ENCODE data around the gene TBC1D2.

TBC1D2 gene

GRCh38 chr9:98256756-98257155, 1.3 kb upstream of the TBC1D2 start:
- no CpG with 5 or more reads among the region's 12 CpGs for WGBS, 2 donors (ENCODE audit: extremely low coverage in 2 of 2, insufficient read length in 2 of 2, insufficient replicate concordance in 1 of 2)
- no peak overlapping the region for H3K14ac ChIP-seq (ENCODE audit: low read length)
- H3K23ac ChIP-seq (ENCODE audit: low read depth, low read length, poor library complexity), result no peak overlapping the region
- H4K91ac ChIP-seq (ENCODE audit: low read depth, low read length, poor library complexity), result no peak overlapping the region
- H2AFZ ChIP-seq (ENCODE audit: low read length), result peak overlapping the region; percentile 99
- H2AK5ac ChIP-seq (ENCODE audit: low read depth, low read length), result no peak overlapping the region
- no peak overlapping the region for H3K4ac ChIP-seq (ENCODE audit: low read length)
- DNase-seq (ENCODE audit: low spot score), result no peak
- H4K8ac ChIP-seq (ENCODE audit: low read depth, low read length), result no peak overlapping the region
- H3K36me3 ChIP-seq (replicated peaks in 1 of 2; ENCODE audit: control insufficient read depth in 2 of 2, insufficient read depth in 2 of 2, low read length in 2 of 2), result no peaks in the 10 kb centered on the region
- peak overlapping the region; percentile 78 for H3K4me2 ChIP-seq (ENCODE audit: insufficient read depth, low read length, poor library complexity, severe bottlenecking)
- no peaks in the 10 kb centered on the region for H3K79me1 ChIP-seq (ENCODE audit: low read depth, low read length)
- no peak overlapping the region for H2BK120ac ChIP-seq (ENCODE audit: low read depth, low read length)
- H3K9ac ChIP-seq (ENCODE audit: low read depth, low read length, poor library complexity), result peak overlapping the region; percentile 34
- peaks cover 6 to 12% of the 10 kb centered on the region in 2 donors for H3K4me1 ChIP-seq (ENCODE audit: control insufficient read depth in 2 of 2, insufficient read depth in 1 of 2, low read depth in 1 of 2, low read length in 2 of 2)
- H3K18ac ChIP-seq (ENCODE audit: low read length), result no peak overlapping the region
- peak overlapping the region; percentile 93 for H2BK5ac ChIP-seq (ENCODE audit: low read length)
- H2BK12ac ChIP-seq (ENCODE audit: low read length), result no peak overlapping the region
- H2BK15ac ChIP-seq (ENCODE audit: low read length), result no peak overlapping the region
- H3K27ac ChIP-seq (replicated peaks; ENCODE audit: low read length), result peak overlapping the region; percentile 85
- H3K27me3 ChIP-seq (ENCODE audit: control insufficient read depth in 3 of 3, insufficient read depth in 3 of 3, low read depth in 1 of 3, low read length in 3 of 3), result peaks cover 0 to 28% (median 13%) of the 10 kb centered on the region in 3 experiments
- no peaks in the 10 kb centered on the region for H3K9me3 ChIP-seq (replicated peaks in 1 of 2; ENCODE audit: control insufficient read depth in 2 of 2, insufficient read depth in 1 of 2, low read depth in 1 of 2, low read length in 2 of 2)
- peak overlapping the region; percentile 81 to 84 for H3K4me3 ChIP-seq (ENCODE audit: low read length in 2 of 2)

- peaks cover 6 to 12% of the 10 kb centered on the region in 2 donors for H3K4me1 ChIP-seq (ENCODE audit: control insufficient read depth in 2 of 2, insufficient read depth in 1 of 2, low read depth in 1 of 2, low read length in 2 of 2)
- WGBS, 2 donors (ENCODE audit: extremely low coverage in 2 of 2, insufficient read length in 2 of 2, insufficient replicate concordance in 1 of 2), result no CpG with 5 or more reads among the region's 36 CpGs
- H4K91ac ChIP-seq (ENCODE audit: low read depth, low read length, poor library complexity), result no peak overlapping the region
- H2BK120ac ChIP-seq (ENCODE audit: low read depth, low read length), result no peak overlapping the region
- H2BK5ac ChIP-seq (ENCODE audit: low read length), result no peak overlapping the region
- peak overlapping the region; percentile 62 for H3K23ac ChIP-seq (ENCODE audit: low read depth, low read length, poor library complexity)
- H2BK12ac ChIP-seq (ENCODE audit: low read length), result no peak overlapping the region
- no peak overlapping the region for H3K14ac ChIP-seq (ENCODE audit: low read length)
- H3K36me3 ChIP-seq (replicated peaks in 1 of 2; ENCODE audit: control insufficient read depth in 2 of 2, insufficient read depth in 2 of 2, low read length in 2 of 2), result no peaks in the 10 kb centered on the region
- peak overlapping the region; percentile 73 for H3K9ac ChIP-seq (ENCODE audit: low read depth, low read length, poor library complexity)
- H2BK15ac ChIP-seq (ENCODE audit: low read length), result no peak overlapping the region
- no peak overlapping the region for H2AK5ac ChIP-seq (ENCODE audit: low read depth, low read length)
- H2AFZ ChIP-seq (ENCODE audit: low read length), result peak overlapping the region; percentile 99
- peak overlapping the region; percentile 84 for H3K4me3 ChIP-seq (ENCODE audit: low read length in 2 of 2)
- H3K79me1 ChIP-seq (ENCODE audit: low read depth, low read length), result no peaks in the 10 kb centered on the region
- DNase-seq (ENCODE audit: low spot score), result no peak
- H3K4ac ChIP-seq (ENCODE audit: low read length), result no peak overlapping the region
- peaks cover 0 to 34% (median 13%) of the 10 kb centered on the region in 3 experiments for H3K27me3 ChIP-seq (ENCODE audit: control insufficient read depth in 3 of 3, insufficient read depth in 3 of 3, low read depth in 1 of 3, low read length in 3 of 3)
- H3K27ac ChIP-seq (replicated peaks; ENCODE audit: low read length), result no peak overlapping the region
- H3K18ac ChIP-seq (ENCODE audit: low read length), result peak overlapping the region; percentile 50
- H4K8ac ChIP-seq (ENCODE audit: low read depth, low read length), result no peak overlapping the region
- H3K4me2 ChIP-seq (ENCODE audit: insufficient read depth, low read length, poor library complexity, severe bottlenecking), result peak overlapping the region; percentile 78
- H3K9me3 ChIP-seq (replicated peaks in 1 of 2; ENCODE audit: control insufficient read depth in 2 of 2, insufficient read depth in 1 of 2, low read depth in 1 of 2, low read length in 2 of 2), result no peaks in the 10 kb centered on the region
These were observed 330 bp downstream of the TBC1D2 start for GRCh38 chr9:98255061-98255577.

- H3K9ac ChIP-seq (ENCODE audit: low read depth, low read length, poor library complexity), result no peak overlapping the region
- peak overlapping the region; percentile 78 for H3K4me2 ChIP-seq (ENCODE audit: insufficient read depth, low read length, poor library complexity, severe bottlenecking)
- no peak overlapping the region for H3K27ac ChIP-seq (replicated peaks; ENCODE audit: low read length)
- no peak overlapping the region for H2BK5ac ChIP-seq (ENCODE audit: low read length)
- H3K14ac ChIP-seq (ENCODE audit: low read length), result no peak overlapping the region
- no peaks in the 10 kb centered on the region for H3K9me3 ChIP-seq (replicated peaks in 1 of 2; ENCODE audit: control insufficient read depth in 2 of 2, insufficient read depth in 1 of 2, low read depth in 1 of 2, low read length in 2 of 2)
- no CpG with 5 or more reads among the region's 5 CpGs for WGBS, 2 donors (ENCODE audit: extremely low coverage in 2 of 2, insufficient read length in 2 of 2, insufficient replicate concordance in 1 of 2)
- peak overlapping the region; percentile 84 for H3K4me3 ChIP-seq (ENCODE audit: low read length in 2 of 2)
- H2BK12ac ChIP-seq (ENCODE audit: low read length), result no peak overlapping the region
- no peak overlapping the region for H4K8ac ChIP-seq (ENCODE audit: low read depth, low read length)
- H3K23ac ChIP-seq (ENCODE audit: low read depth, low read length, poor library complexity), result no peak overlapping the region
- no peak overlapping the region for H3K18ac ChIP-seq (ENCODE audit: low read length)
- H2AFZ ChIP-seq (ENCODE audit: low read length), result peak overlapping the region; percentile 99
- peaks cover 6 to 12% of the 10 kb centered on the region in 2 donors for H3K4me1 ChIP-seq (ENCODE audit: control insufficient read depth in 2 of 2, insufficient read depth in 1 of 2, low read depth in 1 of 2, low read length in 2 of 2)
- H2AK5ac ChIP-seq (ENCODE audit: low read depth, low read length), result no peak overlapping the region
- H3K79me1 ChIP-seq (ENCODE audit: low read depth, low read length), result no peaks in the 10 kb centered on the region
- H3K36me3 ChIP-seq (replicated peaks in 1 of 2; ENCODE audit: control insufficient read depth in 2 of 2, insufficient read depth in 2 of 2, low read length in 2 of 2), result no peaks in the 10 kb centered on the region
- no peak overlapping the region for H2BK120ac ChIP-seq (ENCODE audit: low read depth, low read length)
- no peak overlapping the region for H4K91ac ChIP-seq (ENCODE audit: low read depth, low read length, poor library complexity)
- no peak overlapping the region for H2BK15ac ChIP-seq (ENCODE audit: low read length)
- H3K4ac ChIP-seq (ENCODE audit: low read length), result no peak overlapping the region
- H3K27me3 ChIP-seq (ENCODE audit: control insufficient read depth in 3 of 3, insufficient read depth in 3 of 3, low read depth in 1 of 3, low read length in 3 of 3), result peaks cover 0 to 37% (median 13%) of the 10 kb centered on the region in 3 experiments
- no peak for DNase-seq (ENCODE audit: low spot score)
These were observed 1.0 kb downstream of the TBC1D2 start for GRCh38 chr9:98254228-98255060.

- Histone ChIP-seq H2AK5ac (ENCODE audit: low read depth, low read length) (no peak overlapping the region), H3K27me3 (ENCODE audit: control insufficient read depth in 3 of 3, insufficient read depth in 3 of 3, low read depth in 1 of 3, low read length in 3 of 3) (peaks cover 0 to 37% (median 13%) of the 10 kb centered on the region in 3 experiments), H4K91ac (ENCODE audit: low read depth, low read length, poor library complexity) (no peak overlapping the region), H3K18ac (ENCODE audit: low read length) (no peak overlapping the region), H2BK15ac (ENCODE audit: low read length) (no peak overlapping the region), H3K9me3 (replicated peaks in 1 of 2; ENCODE audit: control insufficient read depth in 2 of 2, insufficient read depth in 1 of 2, low read depth in 1 of 2, low read length in 2 of 2) (no peaks in the 10 kb centered on the region), H4K8ac (ENCODE audit: low read depth, low read length) (no peak overlapping the region), H3K23ac (ENCODE audit: low read depth, low read length, poor library complexity) (no peak overlapping the region), H3K4me2 (ENCODE audit: insufficient read depth, low read length, poor library complexity, severe bottlenecking) (no peak overlapping the region), H2AFZ (ENCODE audit: low read length) (no peak overlapping the region), H2BK5ac (ENCODE audit: low read length) (no peak overlapping the region), H3K4ac (ENCODE audit: low read length) (no peak overlapping the region), H3K36me3 (replicated peaks in 1 of 2; ENCODE audit: control insufficient read depth in 2 of 2, insufficient read depth in 2 of 2, low read length in 2 of 2) (no peaks in the 10 kb centered on the region), H3K27ac (replicated peaks; ENCODE audit: low read length) (no peak overlapping the region), H3K79me1 (ENCODE audit: low read depth, low read length) (no peaks in the 10 kb centered on the region), H3K14ac (ENCODE audit: low read length) (no peak overlapping the region), H3K4me1 (ENCODE audit: control insufficient read depth in 2 of 2, insufficient read depth in 1 of 2, low read depth in 1 of 2, low read length in 2 of 2) (peaks cover 8 to 12% of the 10 kb centered on the region in 2 donors), H2BK12ac (ENCODE audit: low read length) (no peak overlapping the region), H2BK120ac (ENCODE audit: low read depth, low read length) (no peak overlapping the region), H3K4me3 (ENCODE audit: low read length in 2 of 2) (no peak overlapping the region), H3K9ac (ENCODE audit: low read depth, low read length, poor library complexity) (no peak overlapping the region)
- DNase-seq (ENCODE audit: low spot score), result no peak
- no CpG with 5 or more reads among the region's 3 CpGs for WGBS, 2 donors (ENCODE audit: extremely low coverage in 2 of 2, insufficient read length in 2 of 2, insufficient replicate concordance in 1 of 2)
These were observed 1.9 kb downstream of the TBC1D2 start for GRCh38 chr9:98253565-98253964.
